Jurkat, Clone E6-1 (cell line): ENCODE measurements around the gene LBP.

Experiments
- DNase-seq: peaks from one replicate; pipeline ENCODE4 v3.0.0-alpha.2; 2011; ENCODE audit warnings: low read depth, low spot score
- H3K4me3 ChIP-seq: 2 replicates; pipeline ENCODE4 v1.5.1; 2011; ENCODE audit warnings: mild to moderate bottlenecking, low read length, control low read depth, moderate library complexity

Gene LBP

GRCh38 chr20:38420388-38421085 is 74.3 kb downstream of the LBP start:
- no peak for DNase-seq
- H3K4me3 ChIP-seq, result no peak overlapping the region

GRCh38 chr20:38421915-38422314 is 75.6 kb downstream of the LBP start:
- DNase-seq, result no peak
- no peak overlapping the region for H3K4me3 ChIP-seq

- no peak overlapping the region for H3K4me3 ChIP-seq
- no peak for DNase-seq
These were observed 77.3 kb downstream of the LBP start for GRCh38 chr20:38423541-38423940.

- DNase-seq, result no peak
- H3K4me3 ChIP-seq, result no peak overlapping the region
These were observed 78.1 kb downstream of the LBP start for GRCh38 chr20:38424401-38424800.

- no peak for DNase-seq
- no peak overlapping the region for H3K4me3 ChIP-seq
These were observed 80.0 kb downstream of the LBP start for GRCh38 chr20:38426006-38426897.
